Measurements from ENCODE around the gene CCDC71.

CCDC71 gene

GRCh38 chr3:49165771-49166751 lies at the start of gene CCDC71:
Gene CCDC71 (minus strand): TSS chr3:49166331. CDS start chr3:49164208, 2,123 bp downstream.
- peak within 1 kb of the TSS; percentile 62 for H3K27ac ChIP-seq
- TF ChIP-seq ZFX (IDR thresholded peaks at IDR 0.05; ENCODE audit: borderline replicate concordance), result no peak
- TF ChIP-seq CTCF (IDR thresholded peaks at IDR 0.05), result no peak

DNA sequence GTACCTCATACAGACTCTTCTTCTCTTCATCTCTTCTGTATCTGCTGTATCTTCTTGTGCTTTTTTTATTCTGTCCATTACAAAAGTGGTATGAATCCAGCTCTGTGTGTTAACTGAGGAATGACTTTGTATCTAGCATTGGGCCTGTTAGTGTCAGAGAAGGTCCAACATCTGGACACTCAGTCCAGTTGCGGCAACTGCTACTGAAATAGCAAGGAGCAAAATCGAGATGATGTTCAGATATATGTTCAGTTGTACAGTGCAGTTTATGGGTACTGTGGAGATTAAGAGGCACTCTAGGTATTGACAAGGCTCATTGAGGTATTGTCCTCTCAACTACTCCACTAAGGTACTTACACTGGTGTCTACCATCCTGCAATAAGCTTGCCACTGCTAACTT lies 47.9 kb upstream of the CCDC71 start:
- TF ChIP-seq ZFX (IDR thresholded peaks at IDR 0.05; ENCODE audit: borderline replicate concordance) (no peak), CTCF (IDR thresholded peaks at IDR 0.05) (no peak)
- no peak overlapping the region for H3K27ac ChIP-seq

DNA sequence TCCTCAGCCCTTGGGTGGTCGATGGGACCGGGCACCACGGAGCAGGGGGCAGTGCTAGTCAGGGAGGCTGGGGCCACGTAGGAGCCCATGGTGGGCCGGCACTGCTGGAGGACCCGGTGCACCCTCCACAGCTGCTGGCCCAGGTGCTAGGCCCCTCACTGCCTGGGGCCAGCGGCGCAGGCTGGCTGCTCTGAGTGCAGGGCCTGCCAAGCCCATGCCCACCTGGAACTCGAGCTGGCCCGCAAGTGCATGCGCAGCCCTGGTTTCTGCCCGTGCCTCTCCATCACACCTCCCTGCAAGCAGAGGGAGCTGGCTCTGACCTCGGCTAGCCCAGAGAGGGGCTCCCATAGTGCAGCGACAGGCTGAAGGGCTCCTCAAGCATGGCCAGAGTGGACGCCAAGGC lies 47.4 kb upstream of the CCDC71 start:
- no peak for TF ChIP-seq CTCF (IDR thresholded peaks at IDR 0.05)
- TF ChIP-seq ZFX (IDR thresholded peaks at IDR 0.05; ENCODE audit: borderline replicate concordance), result no peak
- no peak overlapping the region for H3K27ac ChIP-seq

DNA sequence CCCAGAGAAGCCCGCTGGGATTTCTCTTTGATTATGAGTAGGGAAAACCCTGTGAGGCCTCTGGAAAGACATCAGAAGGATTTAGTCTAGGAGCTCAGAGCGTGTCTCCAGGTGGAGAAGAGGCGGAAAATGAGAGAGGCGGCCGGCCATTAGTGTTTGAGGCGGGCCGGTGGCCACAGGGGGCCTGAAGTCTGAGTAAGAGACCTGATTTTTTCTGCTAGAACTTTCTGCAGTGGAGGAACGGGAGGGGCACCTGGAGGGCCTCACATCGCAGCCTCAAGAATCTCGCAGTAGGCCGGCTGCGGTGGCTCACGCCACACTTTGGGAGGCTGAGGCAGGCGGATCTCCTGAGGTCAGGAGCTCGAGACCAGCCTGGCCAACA lies 33.8 kb upstream of the CCDC71 start:
- no peak overlapping the region for H3K27ac ChIP-seq
- no peak for TF ChIP-seq CTCF (IDR thresholded peaks at IDR 0.05)
- no peak for TF ChIP-seq ZFX (IDR thresholded peaks at IDR 0.05; ENCODE audit: borderline replicate concordance)

- TF ChIP-seq ZFX (IDR thresholded peaks at IDR 0.05; ENCODE audit: borderline replicate concordance) (no peak), CTCF (IDR thresholded peaks at IDR 0.05) (no peak)
- H3K27ac ChIP-seq, result no peak overlapping the region
Measured at GRCh38 chr3:49199239-49199899, 33.2 kb upstream of the CCDC71 start.

DNA sequence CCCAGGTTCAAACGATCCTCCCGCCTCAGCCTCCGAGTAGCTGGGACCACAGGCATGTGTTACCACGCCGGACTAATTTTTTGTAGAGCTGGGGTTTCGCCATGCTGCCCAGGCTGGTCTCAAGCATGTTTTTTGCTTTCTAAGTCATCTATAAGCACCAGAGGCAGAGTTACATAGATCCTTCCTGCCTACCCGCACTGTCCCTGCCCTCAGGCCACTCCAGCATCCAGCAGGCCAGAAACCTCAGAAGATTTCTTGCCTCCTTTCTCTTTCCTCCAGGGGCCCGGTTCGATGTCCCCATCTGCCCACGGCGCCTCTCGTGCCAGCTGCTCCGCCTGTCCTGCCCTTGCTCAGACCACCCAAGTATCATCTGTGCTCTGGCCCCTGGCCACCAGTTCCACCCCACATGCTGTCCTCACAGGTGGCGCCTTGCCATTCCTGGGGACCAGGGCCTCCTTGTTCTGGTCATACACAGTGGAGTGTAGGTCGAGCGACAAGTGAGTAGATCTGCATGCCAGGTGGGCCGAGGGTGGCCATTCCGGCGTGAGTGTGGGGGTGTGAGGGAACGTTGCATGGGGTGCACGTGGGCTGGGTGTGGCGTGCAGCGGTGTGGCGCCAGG lies 32.6 kb upstream of the CCDC71 start:
- H3K27ac ChIP-seq, result no peak overlapping the region

More for the DNA sequence above, 32.6 kb upstream of the CCDC71 start:
- TF ChIP-seq ZFX (IDR thresholded peaks at IDR 0.05; ENCODE audit: borderline replicate concordance) (no peak), CTCF (IDR thresholded peaks at IDR 0.05) (no peak)

Measured in 22Rv1 (cell line).